ENCODE measurements around the gene DDI2. TPM values are rescaled to one million over a fixed set of nuclear protein-coding genes. Genes with fewer than 3 reads are reported as not detected.

Gene DDI2
- total RNA-seq, 2 experiments from 2014 or later = 23.5 to 40.8 TPM

- POLR2A ChIA-PET = no interaction called here
- Histone ChIP-seq H3K9me2 (ENCODE audit: insufficient read depth, low read length) (no peaks in the 10 kb centered on the region), H3K4me1 (ENCODE audit: insufficient read depth, low read length, poor library complexity, severe bottlenecking) (peaks cover 13% of the 10 kb centered on the region), H3K4me3 (ENCODE audit: low read depth, low read length, poor library complexity, severe bottlenecking) (no peak overlapping the region), H2AFZ (ENCODE audit: low read length) (no peak overlapping the region), H3K9me3 (ENCODE audit: low read length) (no peaks in the 10 kb centered on the region), H3K36me3 (ENCODE audit: insufficient read depth, low read length) (peaks cover 8% of the 10 kb centered on the region), H4K20me1 (ENCODE audit: insufficient read depth, low read length) (no peaks in the 10 kb centered on the region), H3K4me2 (ENCODE audit: low read length) (no peak overlapping the region), H3K79me2 (ENCODE audit: insufficient read depth, low read depth, low read length) (peaks cover 43% of the 10 kb centered on the region; the same call in 1 of the 2 replicates), H3K27ac (ENCODE audit: low read depth, low read length, poor library complexity, severe bottlenecking) (no peak overlapping the region)
- no peak for DNase-seq (ENCODE audit: low spot score)
- no peak for TF ChIP-seq EZH2phosphoT487 (IDR thresholded peaks at IDR 0.05; ENCODE audit: borderline replicate concordance, low read depth, low read length)
- TF ChIP-seq, protein P1, sequence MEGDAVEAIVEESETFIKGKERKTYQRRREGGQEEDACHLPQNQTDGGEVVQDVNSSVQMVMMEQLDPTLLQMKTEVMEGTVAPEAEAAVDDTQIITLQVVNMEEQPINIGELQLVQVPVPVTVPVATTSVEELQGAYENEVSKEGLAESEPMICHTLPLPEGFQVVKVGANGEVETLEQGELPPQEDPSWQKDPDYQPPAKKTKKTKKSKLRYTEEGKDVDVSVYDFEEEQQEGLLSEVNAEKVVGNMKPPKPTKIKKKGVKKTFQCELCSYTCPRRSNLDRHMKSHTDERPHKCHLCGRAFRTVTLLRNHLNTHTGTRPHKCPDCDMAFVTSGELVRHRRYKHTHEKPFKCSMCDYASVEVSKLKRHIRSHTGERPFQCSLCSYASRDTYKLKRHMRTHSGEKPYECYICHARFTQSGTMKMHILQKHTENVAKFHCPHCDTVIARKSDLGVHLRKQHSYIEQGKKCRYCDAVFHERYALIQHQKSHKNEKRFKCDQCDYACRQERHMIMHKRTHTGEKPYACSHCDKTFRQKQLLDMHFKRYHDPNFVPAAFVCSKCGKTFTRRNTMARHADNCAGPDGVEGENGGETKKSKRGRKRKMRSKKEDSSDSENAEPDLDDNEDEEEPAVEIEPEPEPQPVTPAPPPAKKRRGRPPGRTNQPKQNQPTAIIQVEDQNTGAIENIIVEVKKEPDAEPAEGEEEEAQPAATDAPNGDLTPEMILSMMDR (conservative IDR thresholded peaks at IDR 0.05; ENCODE audit: low read length) = no peak
- intact Hi-C loops (cut with micrococcal nuclease; ENCODE audit: unreplicated experiment) = no loop called here
- CTCF ChIA-PET (ENCODE audit: unreplicated experiment) = no interaction called here
- BruUV-seq (replicated peaks) = no TSS peak
Measured at GRCh38 chr1:15687446-15687845, 70.2 kb downstream of the DDI2 start.

GRCh38 chr1:15690317-15690716, 73.1 kb downstream of the DDI2 start:
- peaks cover 33% of the 10 kb centered on the region; the same call in 1 of the 2 replicates for H3K79me2 ChIP-seq (ENCODE audit: insufficient read depth, low read depth, low read length)
- ChIA-PET POLR2A (interaction anchor here (0.5 kb wide), 1 partner anchor 19 kb away, joined by 3 read pairs; no protein-coding TSS in a partner anchor), CTCF (ENCODE audit: unreplicated experiment) (no interaction called here)
- no TSS peak for BruUV-seq (replicated peaks)
- no peaks in the 10 kb centered on the region for H3K9me3 ChIP-seq (ENCODE audit: low read length)
- H3K27ac ChIP-seq (ENCODE audit: low read depth, low read length, poor library complexity, severe bottlenecking) = no peak overlapping the region
- H2AFZ ChIP-seq (ENCODE audit: low read length) = no peak overlapping the region
- H3K4me2 ChIP-seq (ENCODE audit: low read length) = no peak overlapping the region
- H4K20me1 ChIP-seq (ENCODE audit: insufficient read depth, low read length) = no peaks in the 10 kb centered on the region
- intact Hi-C loops (cut with micrococcal nuclease; ENCODE audit: unreplicated experiment) = no loop called here
- no peaks in the 10 kb centered on the region for H3K9me2 ChIP-seq (ENCODE audit: insufficient read depth, low read length)
- no peak for DNase-seq (ENCODE audit: low spot score)
- H3K4me3 ChIP-seq (ENCODE audit: low read depth, low read length, poor library complexity, severe bottlenecking) = no peak overlapping the region
- H3K4me1 ChIP-seq (ENCODE audit: insufficient read depth, low read length, poor library complexity, severe bottlenecking) = peaks cover 6% of the 10 kb centered on the region
- H3K36me3 ChIP-seq (ENCODE audit: insufficient read depth, low read length) = peaks cover 12% of the 10 kb centered on the region
- TF ChIP-seq EZH2phosphoT487 (IDR thresholded peaks at IDR 0.05; ENCODE audit: borderline replicate concordance, low read depth, low read length) = no peak
- TF ChIP-seq, protein P1 (conservative IDR thresholded peaks at IDR 0.05; ENCODE audit: low read length) = no peak

DNA sequence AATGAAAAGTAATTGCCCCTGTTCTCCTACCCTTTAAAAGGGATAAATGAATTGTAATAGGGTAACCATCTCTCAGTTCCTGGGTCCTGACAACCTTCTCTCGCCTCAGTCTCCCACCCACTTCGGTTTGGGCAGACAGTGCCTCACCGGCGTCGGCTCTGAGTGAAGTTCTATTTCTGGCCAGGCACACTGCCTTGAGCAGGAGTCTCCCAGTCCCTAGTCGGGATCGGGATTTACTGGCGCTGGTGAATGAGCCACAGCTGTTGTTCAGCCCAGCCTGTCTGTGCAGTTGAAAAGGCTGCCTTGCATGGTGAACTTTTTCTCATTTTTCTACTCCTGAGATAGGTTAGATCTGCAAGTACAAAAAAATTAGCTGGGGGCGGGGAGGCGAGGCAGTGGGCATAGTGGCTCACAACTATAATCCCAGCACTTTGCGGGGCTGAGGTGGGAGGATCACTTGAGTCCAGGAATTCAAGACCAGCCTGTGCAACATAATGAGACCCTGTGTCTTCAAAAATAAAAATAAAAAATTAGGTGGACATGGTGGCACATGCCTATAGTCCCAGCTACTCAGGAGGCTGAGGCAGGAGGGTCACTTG, 74.3 kb downstream of the DDI2 start:
- TF ChIP-seq, protein P1 (conservative IDR thresholded peaks at IDR 0.05; ENCODE audit: low read length) = no peak
- TF ChIP-seq EZH2phosphoT487 (IDR thresholded peaks at IDR 0.05; ENCODE audit: borderline replicate concordance, low read depth, low read length) = no peak
- no peaks in the 10 kb centered on the region for H3K9me2 ChIP-seq (ENCODE audit: insufficient read depth, low read length)
- intact Hi-C loops (cut with micrococcal nuclease; ENCODE audit: unreplicated experiment) = no loop called here
- H3K9me3 ChIP-seq (ENCODE audit: low read length) = no peaks in the 10 kb centered on the region
- no peaks in the 10 kb centered on the region for H4K20me1 ChIP-seq (ENCODE audit: insufficient read depth, low read length)
- BruUV-seq (replicated peaks) = no TSS peak
- H3K36me3 ChIP-seq (ENCODE audit: insufficient read depth, low read length) = peaks cover 19% of the 10 kb centered on the region
- DNase-seq (ENCODE audit: low spot score) = no peak
- ChIA-PET POLR2A (interaction anchor here (0.6 kb wide), 1 partner anchor 39 kb away, joined by 4 read pairs; no protein-coding TSS in a partner anchor), CTCF (ENCODE audit: unreplicated experiment) (no interaction called here)
- H3K27ac ChIP-seq (ENCODE audit: low read depth, low read length, poor library complexity, severe bottlenecking) = no peak overlapping the region
- no peak overlapping the region for H3K4me3 ChIP-seq (ENCODE audit: low read depth, low read length, poor library complexity, severe bottlenecking)
- H3K4me1 ChIP-seq (ENCODE audit: insufficient read depth, low read length, poor library complexity, severe bottlenecking) = peaks cover 6% of the 10 kb centered on the region
- no peak overlapping the region for H2AFZ ChIP-seq (ENCODE audit: low read length)
- H3K4me2 ChIP-seq (ENCODE audit: low read length) = no peak overlapping the region
- H3K79me2 ChIP-seq (ENCODE audit: insufficient read depth, low read depth, low read length) = peaks cover 27% of the 10 kb centered on the region; the same call in 1 of the 2 replicates
